Measurements from ENCODE around the gene DOK5. TPM values are rescaled to one million over a fixed set of nuclear protein-coding genes. Genes with fewer than 3 reads are reported as not detected.

DOK5 gene
- total RNA-seq, 1 experiment from 2014 or later, result 2.3 TPM

GRCh38 chr20:54458219-54458618 is 17.2 kb upstream of the DOK5 start:
- Histone ChIP-seq H3K27me3 (ENCODE audit: control insufficient read depth, insufficient read depth, low read length) (no peaks in the 10 kb centered on the region), H3K36me3 (replicated peaks; ENCODE audit: control insufficient read depth, insufficient read depth, low read length) (no peaks in the 10 kb centered on the region), H3K4me3 (ENCODE audit: insufficient read depth, low read depth, low read length) (no peak overlapping the region)
- DNase-seq, result no peak

- Histone ChIP-seq H3K4me3 (ENCODE audit: insufficient read depth, low read depth, low read length) (no peak overlapping the region), H3K27me3 (ENCODE audit: control insufficient read depth, insufficient read depth, low read length) (no peaks in the 10 kb centered on the region), H3K36me3 (replicated peaks; ENCODE audit: control insufficient read depth, insufficient read depth, low read length) (no peaks in the 10 kb centered on the region)
- no peak for DNase-seq
These were observed 16.1 kb upstream of the DOK5 start for GRCh38 chr20:54459279-54459678.

- Histone ChIP-seq H3K4me3 (ENCODE audit: insufficient read depth, low read depth, low read length) (no peak overlapping the region), H3K36me3 (replicated peaks; ENCODE audit: control insufficient read depth, insufficient read depth, low read length) (no peaks in the 10 kb centered on the region), H3K27me3 (ENCODE audit: control insufficient read depth, insufficient read depth, low read length) (no peaks in the 10 kb centered on the region)
- DNase-seq, result no peak
These were observed 11.4 kb upstream of the DOK5 start for GRCh38 chr20:54464003-54464402.

- Histone ChIP-seq H3K27me3 (ENCODE audit: control insufficient read depth, insufficient read depth, low read length) (no peaks in the 10 kb centered on the region), H3K4me3 (ENCODE audit: insufficient read depth, low read depth, low read length) (no peak overlapping the region), H3K36me3 (replicated peaks; ENCODE audit: control insufficient read depth, insufficient read depth, low read length) (no peaks in the 10 kb centered on the region)
- no peak for DNase-seq
These were observed 9.3 kb upstream of the DOK5 start for GRCh38 chr20:54466127-54466526.

- Histone ChIP-seq H3K36me3 (replicated peaks; ENCODE audit: control insufficient read depth, insufficient read depth, low read length) (no peaks in the 10 kb centered on the region), H3K27me3 (ENCODE audit: control insufficient read depth, insufficient read depth, low read length) (no peaks in the 10 kb centered on the region), H3K4me3 (ENCODE audit: insufficient read depth, low read depth, low read length) (no peak overlapping the region)
- DNase-seq, result no peak
These were observed 7.8 kb upstream of the DOK5 start for GRCh38 chr20:54467622-54468021.

GRCh38 chr20:54468082-54468481 is 7.3 kb upstream of the DOK5 start:
- DNase-seq, result no peak
- Histone ChIP-seq H3K27me3 (ENCODE audit: control insufficient read depth, insufficient read depth, low read length) (no peaks in the 10 kb centered on the region), H3K36me3 (replicated peaks; ENCODE audit: control insufficient read depth, insufficient read depth, low read length) (no peaks in the 10 kb centered on the region), H3K4me3 (ENCODE audit: insufficient read depth, low read depth, low read length) (no peak overlapping the region)

- Histone ChIP-seq H3K4me3 (ENCODE audit: insufficient read depth, low read depth, low read length) (no peak overlapping the region), H3K27me3 (ENCODE audit: control insufficient read depth, insufficient read depth, low read length) (no peaks in the 10 kb centered on the region), H3K36me3 (replicated peaks; ENCODE audit: control insufficient read depth, insufficient read depth, low read length) (no peaks in the 10 kb centered on the region)
- peak; percentile 39 for DNase-seq
These were observed 6.1 kb upstream of the DOK5 start for GRCh38 chr20:54469293-54469692.

- H3K4me3 ChIP-seq (ENCODE audit: insufficient read depth, low read depth, low read length), result no peak overlapping the region
These were observed 5.4 kb upstream of the DOK5 start for GRCh38 chr20:54469952-54470351.

GRCh38 chr20:54470697-54471096 is 4.7 kb upstream of the DOK5 start:
- H3K27me3 ChIP-seq (ENCODE audit: control insufficient read depth, insufficient read depth, low read length), result peaks cover 2% of the 10 kb centered on the region
- DNase-seq, result no peak
- no peak overlapping the region for H3K4me3 ChIP-seq (ENCODE audit: insufficient read depth, low read depth, low read length)
- no peaks in the 10 kb centered on the region for H3K36me3 ChIP-seq (replicated peaks; ENCODE audit: control insufficient read depth, insufficient read depth, low read length)

More at GRCh38 chr20:54469952-54470351, 5.4 kb upstream of the DOK5 start:
- Histone ChIP-seq H3K36me3 (replicated peaks; ENCODE audit: control insufficient read depth, insufficient read depth, low read length) (no peaks in the 10 kb centered on the region), H3K27me3 (ENCODE audit: control insufficient read depth, insufficient read depth, low read length) (no peaks in the 10 kb centered on the region; the same call in 1 of the 2 replicates)
- no peak for DNase-seq

- DNase-seq, result no peak
- Histone ChIP-seq H3K36me3 (replicated peaks; ENCODE audit: control insufficient read depth, insufficient read depth, low read length) (no peaks in the 10 kb centered on the region), H3K4me3 (ENCODE audit: insufficient read depth, low read depth, low read length) (no peak overlapping the region), H3K27me3 (ENCODE audit: control insufficient read depth, insufficient read depth, low read length) (peaks cover 19% of the 10 kb centered on the region)
These were observed 2.8 kb upstream of the DOK5 start for GRCh38 chr20:54472607-54473006.

GRCh38 chr20:54473340-54473739 is 2.1 kb upstream of the DOK5 start:
- Histone ChIP-seq H3K27me3 (ENCODE audit: control insufficient read depth, insufficient read depth, low read length) (peaks cover 24% of the 10 kb centered on the region), H3K36me3 (replicated peaks; ENCODE audit: control insufficient read depth, insufficient read depth, low read length) (no peaks in the 10 kb centered on the region), H3K4me3 (ENCODE audit: insufficient read depth, low read depth, low read length) (no peak overlapping the region)
- DNase-seq, result no peak

- Histone ChIP-seq H3K36me3 (replicated peaks; ENCODE audit: control insufficient read depth, insufficient read depth, low read length) (no peaks in the 10 kb centered on the region), H3K27me3 (ENCODE audit: control insufficient read depth, insufficient read depth, low read length) (peaks cover 24% of the 10 kb centered on the region), H3K4me3 (ENCODE audit: insufficient read depth, low read depth, low read length) (no peak overlapping the region)
- no peak for DNase-seq
These were observed 1.3 kb upstream of the DOK5 start for GRCh38 chr20:54474046-54474445.

- peak overlapping the region; percentile 81 for H3K4me3 ChIP-seq (ENCODE audit: insufficient read depth, low read depth, low read length)
- DNase-seq, result no peak
These were observed 527 bp upstream of the DOK5 start for GRCh38 chr20:54474866-54475265.

GRCh38 chr20:54476169-54477009 is 996 bp downstream of the DOK5 start:
- Histone ChIP-seq H3K4me3 (ENCODE audit: insufficient read depth, low read depth, low read length) (peak overlapping the region; percentile 81), H3K27me3 (ENCODE audit: control insufficient read depth, insufficient read depth, low read length) (peaks cover 24% of the 10 kb centered on the region), H3K36me3 (replicated peaks; ENCODE audit: control insufficient read depth, insufficient read depth, low read length) (no peaks in the 10 kb centered on the region)
- DNase-seq, result peak; percentile 49

More at GRCh38 chr20:54474866-54475265, 527 bp upstream of the DOK5 start:
- no peaks in the 10 kb centered on the region for H3K36me3 ChIP-seq (replicated peaks; ENCODE audit: control insufficient read depth, insufficient read depth, low read length)
- H3K27me3 ChIP-seq (ENCODE audit: control insufficient read depth, insufficient read depth, low read length), result peaks cover 24% of the 10 kb centered on the region

GRCh38 chr20:54477191-54477955 is 2.0 kb downstream of the DOK5 start:
- H3K4me3 ChIP-seq (ENCODE audit: insufficient read depth, low read depth, low read length), result no peak overlapping the region
- H3K27me3 ChIP-seq (ENCODE audit: control insufficient read depth, insufficient read depth, low read length), result peaks cover 24% of the 10 kb centered on the region
- no peak for DNase-seq
- no peaks in the 10 kb centered on the region for H3K36me3 ChIP-seq (replicated peaks; ENCODE audit: control insufficient read depth, insufficient read depth, low read length)

Data from H7 (cell line).